ENCODE measurements around the gene STX3. TPM values are rescaled to one million over a fixed set of nuclear protein-coding genes. Genes with fewer than 3 reads are reported as not detected.
"Not testable (repeated sequence)": the region's sequence is repeated elsewhere in the genome, so short reads cannot be mapped to it uniquely, and the experiment has no call there.

The STX3 gene
- total and polyA plus RNA-seq, 2 experiments from 2014 or later, result 19.0 to 65.5 TPM

- not testable (repeated sequence) for H3K9me2 ChIP-seq (ENCODE audit: insufficient read depth); H3K36me3 Mint-ChIP-seq (ENCODE audit: low read depth); ATAC-seq; H3K27ac Mint-ChIP-seq; H3K27ac ChIP-seq (ENCODE audit: low read depth); H3K27me3 ChIP-seq (ENCODE audit: insufficient read depth); H3K4me1 Mint-ChIP-seq; H3F3A ChIP-seq (replicated peaks; ENCODE audit: low read depth); H3K4me3 Mint-ChIP-seq; H3K4me2 ChIP-seq; H2AFZ ChIP-seq; H4K20me1 ChIP-seq (replicated peaks; ENCODE audit: insufficient read depth); H3K9me3 Mint-ChIP-seq; H3K27me3 Mint-ChIP-seq (ENCODE audit: insufficient read depth, low read depth, poor library complexity); H3K79me2 ChIP-seq (replicated peaks; ENCODE audit: insufficient read depth); H3K4me3 ChIP-seq; H3K36me3 ChIP-seq (ENCODE audit: insufficient read depth); DNase-seq (ENCODE audit: low spot score)
- H3K4me1 ChIP-seq (ENCODE audit: insufficient read depth), result peaks cover 15% of the 10 kb centered on the region
Measured at GRCh38 chr11:59848439-59848838, 93.3 kb downstream of the STX3 start.

GRCh38 chr11:59849129-59849528 lies 94.0 kb downstream of the STX3 start:
- no peaks in the 10 kb centered on the region for H3K9me3 Mint-ChIP-seq
- TF ChIP-seq JUNB (IDR thresholded peaks at IDR 0.05; ENCODE audit: unreplicated experiment) (no peak), CREB1 (CRISPR knock-in tag; IDR thresholded peaks at IDR 0.05; ENCODE audit: low read depth) (no peak), ETS1 (IDR thresholded peaks at IDR 0.05) (no peak), ZNF331 (CRISPR knock-in tag; IDR thresholded peaks at IDR 0.05; ENCODE audit: low read depth) (no peak), EZH2phosphoT487 (IDR thresholded peaks at IDR 0.05; ENCODE audit: unreplicated experiment) (no peak), NANOG (IDR thresholded peaks at IDR 0.05; ENCODE audit: borderline replicate concordance) (no peak), POLR2AphosphoS5 (IDR thresholded peaks at IDR 0.05; ENCODE audit: low read depth) (no peak), EZH2 (IDR thresholded peaks at IDR 0.05; ENCODE audit: low read depth, unreplicated experiment) (no peak), ZNF114 (CRISPR knock-in tag; IDR thresholded peaks at IDR 0.05) (no peak), STAT1 (IDR thresholded peaks at IDR 0.05; ENCODE audit: unreplicated experiment) (no peak), ZNF462 (CRISPR knock-in tag; IDR thresholded peaks at IDR 0.05) (no peak), CTCF (conservative IDR thresholded peaks at IDR 0.05; ENCODE audit: low read depth in 2 of 2) (no peak)

More at GRCh38 chr11:59849129-59849528, 94.0 kb downstream of the STX3 start:
- H4K20me1 ChIP-seq (replicated peaks; ENCODE audit: insufficient read depth), result no peaks in the 10 kb centered on the region
- H3K27ac Mint-ChIP-seq, result no peak overlapping the region
- DNase-seq (ENCODE audit: low spot score) (no peak), ATAC-seq (no peak)
- no peak overlapping the region for H3K4me3 ChIP-seq
- H3K9me2 ChIP-seq (ENCODE audit: insufficient read depth), result 0 out of 2 replicates have a peak, but pooled peaks cover 7% of the 10 kb centered on the region
- H3K4me1 Mint-ChIP-seq, result peaks cover 6% of the 10 kb centered on the region
- no peak overlapping the region for H3K4me3 Mint-ChIP-seq
- H2AFZ ChIP-seq, result no peak overlapping the region
- H3K27me3 Mint-ChIP-seq (ENCODE audit: insufficient read depth, low read depth, poor library complexity), result peaks cover 2% of the 10 kb centered on the region
- H3K36me3 Mint-ChIP-seq (ENCODE audit: low read depth), result no peaks in the 10 kb centered on the region
- H3F3A ChIP-seq (replicated peaks; ENCODE audit: low read depth), result no peaks in the 10 kb centered on the region
- no peaks in the 10 kb centered on the region for H3K27me3 ChIP-seq (ENCODE audit: insufficient read depth)
- no peak overlapping the region for H3K27ac ChIP-seq (ENCODE audit: low read depth)
- peaks cover 15% of the 10 kb centered on the region for H3K4me1 ChIP-seq (ENCODE audit: insufficient read depth)
- H3K36me3 ChIP-seq (ENCODE audit: insufficient read depth), result no peaks in the 10 kb centered on the region
- no peaks in the 10 kb centered on the region for H3K79me2 ChIP-seq (replicated peaks; ENCODE audit: insufficient read depth)
- no peak overlapping the region for H3K4me2 ChIP-seq
